ENCODE measurements around the gene PTPRN2. TPM values are rescaled to one million over a fixed set of nuclear protein-coding genes. Genes with fewer than 3 reads are reported as not detected.

Gene PTPRN2
- total and polyA plus RNA-seq, 9 of the 15 experiments (the other 6 are each of a cell fraction or from before 2014, with no cell fraction given), result not detected

DNA sequence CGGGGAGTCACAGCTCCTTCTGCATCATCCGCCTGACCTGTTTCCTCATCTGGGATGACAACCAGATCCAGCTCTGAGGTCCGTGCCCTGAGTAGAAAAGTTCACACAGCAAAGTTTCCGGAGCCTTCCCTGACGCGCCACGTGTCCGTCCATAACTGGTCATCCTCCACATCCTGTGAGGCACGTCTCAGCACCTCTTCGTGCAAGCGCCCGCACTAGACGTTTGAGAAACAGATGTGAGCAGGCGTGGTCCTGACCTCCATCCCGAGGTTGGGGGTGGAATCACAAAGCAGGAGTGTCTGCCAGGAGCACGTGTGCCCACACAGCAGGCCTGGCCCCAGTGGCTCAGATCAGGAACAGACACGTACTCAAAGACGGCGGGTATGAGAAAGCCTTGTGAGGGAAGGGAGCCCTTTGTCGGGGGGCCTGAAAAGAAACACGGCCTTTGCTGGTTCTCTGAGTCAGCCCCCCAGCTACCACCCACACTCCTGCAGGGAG is 730.0 kb downstream of the PTPRN2 start:
- WGBS (ENCODE audit: insufficient coverage, low coverage, missing lambda C conversion rate), result 2% methylated on average over 21 of the region's 21 CpGs
- Histone ChIP-seq H4K20me1 (replicated peaks; ENCODE audit: control insufficient read depth, insufficient read depth, low read length) (peaks cover 15% of the 10 kb centered on the region), H3K79me2 (ENCODE audit: control insufficient read depth, insufficient read depth, low read length) (no peaks in the 10 kb centered on the region), H3K27ac (ENCODE audit: extremely low read depth, low read depth, low read length) (no peak overlapping the region), H3K9ac (ENCODE audit: insufficient read depth in 1 of 2, low read depth in 2 of 2, low read length in 2 of 2) (no peak overlapping the region), H2AFZ (ENCODE audit: low read depth, low read length) (no peak overlapping the region), H3K4me3 (no peak overlapping the region), H3K9me1 (ENCODE audit: control insufficient read depth, insufficient read depth, low read length) (no peaks in the 10 kb centered on the region), H3K9me3 (replicated peaks; ENCODE audit: control insufficient read depth, insufficient read depth, low read depth, low read length) (no peaks in the 10 kb centered on the region), H3K4me1 (replicated peaks in 1 of 2; ENCODE audit: control insufficient read depth in 2 of 2, insufficient read depth in 2 of 2, low read length in 2 of 2) (peaks cover 0 to 13% of the 10 kb centered on the region in 2 experiments; a peak in 1 of 5 replicates), H3K36me3 (ENCODE audit: control insufficient read depth, insufficient read depth, low read length) (no peaks in the 10 kb centered on the region), H3K4me2 (ENCODE audit: insufficient read depth, low read length) (no peak overlapping the region), H3K27me3 (ENCODE audit: control insufficient read depth in 2 of 2, insufficient read depth in 2 of 2, low read length in 2 of 2) (peaks cover 61 to 71% of the 10 kb centered on the region in 2 experiments)
- DNase-seq (ENCODE audit: extremely low read depth in 1 of 4, low spot score in 3 of 4) (no peak), FAIRE-seq (no peak), ATAC-seq (no peak)
- TF ChIP-seq CBX3 (IDR thresholded peaks at IDR 0.05; ENCODE audit: borderline replicate concordance in 1 of 2, low read length in 2 of 2) (no peak), XRCC3 (IDR thresholded peaks at IDR 0.05) (no peak), TEAD1 (CRISPR knock-in tag; IDR thresholded peaks at IDR 0.05) (no peak), NR4A1 (CRISPR knock-in tag; IDR thresholded peaks at IDR 0.05) (no peak), NR4A1 (tag; IDR thresholded peaks at IDR 0.05) (no peak)
- TF ChIP-seq, protein P1, sequence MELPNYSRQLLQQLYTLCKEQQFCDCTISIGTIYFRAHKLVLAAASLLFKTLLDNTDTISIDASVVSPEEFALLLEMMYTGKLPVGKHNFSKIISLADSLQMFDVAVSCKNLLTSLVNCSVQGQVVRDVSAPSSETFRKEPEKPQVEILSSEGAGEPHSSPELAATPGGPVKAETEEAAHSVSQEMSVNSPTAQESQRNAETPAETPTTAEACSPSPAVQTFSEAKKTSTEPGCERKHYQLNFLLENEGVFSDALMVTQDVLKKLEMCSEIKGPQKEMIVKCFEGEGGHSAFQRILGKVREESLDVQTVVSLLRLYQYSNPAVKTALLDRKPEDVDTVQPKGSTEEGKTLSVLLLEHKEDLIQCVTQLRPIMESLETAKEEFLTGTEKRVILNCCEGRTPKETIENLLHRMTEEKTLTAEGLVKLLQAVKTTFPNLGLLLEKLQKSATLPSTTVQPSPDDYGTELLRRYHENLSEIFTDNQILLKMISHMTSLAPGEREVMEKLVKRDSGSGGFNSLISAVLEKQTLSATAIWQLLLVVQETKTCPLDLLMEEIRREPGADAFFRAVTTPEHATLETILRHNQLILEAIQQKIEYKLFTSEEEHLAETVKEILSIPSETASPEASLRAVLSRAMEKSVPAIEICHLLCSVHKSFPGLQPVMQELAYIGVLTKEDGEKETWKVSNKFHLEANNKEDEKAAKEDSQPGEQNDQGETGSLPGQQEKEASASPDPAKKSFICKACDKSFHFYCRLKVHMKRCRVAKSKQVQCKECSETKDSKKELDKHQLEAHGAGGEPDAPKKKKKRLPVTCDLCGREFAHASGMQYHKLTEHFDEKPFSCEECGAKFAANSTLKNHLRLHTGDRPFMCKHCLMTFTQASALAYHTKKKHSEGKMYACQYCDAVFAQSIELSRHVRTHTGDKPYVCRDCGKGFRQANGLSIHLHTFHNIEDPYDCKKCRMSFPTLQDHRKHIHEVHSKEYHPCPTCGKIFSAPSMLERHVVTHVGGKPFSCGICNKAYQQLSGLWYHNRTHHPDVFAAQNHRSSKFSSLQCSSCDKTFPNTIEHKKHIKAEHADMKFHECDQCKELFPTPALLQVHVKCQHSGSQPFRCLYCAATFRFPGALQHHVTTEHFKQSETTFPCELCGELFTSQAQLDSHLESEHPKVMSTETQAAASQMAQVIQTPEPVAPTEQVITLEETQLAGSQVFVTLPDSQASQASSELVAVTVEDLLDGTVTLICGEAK (IDR thresholded peaks at IDR 0.05), result no peak
- TF ChIP-seq, protein P1 (CRISPR knock-in tag; IDR thresholded peaks at IDR 0.05), result no peak
- TF ChIP-seq, protein P2, sequence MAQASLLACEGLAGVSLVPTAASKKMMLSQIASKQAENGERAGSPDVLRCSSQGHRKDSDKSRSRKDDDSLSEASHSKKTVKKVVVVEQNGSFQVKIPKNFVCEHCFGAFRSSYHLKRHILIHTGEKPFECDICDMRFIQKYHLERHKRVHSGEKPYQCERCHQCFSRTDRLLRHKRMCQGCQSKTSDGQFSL (CRISPR knock-in tag; IDR thresholded peaks at IDR 0.05), result no peak
- TF ChIP-seq, protein P2 (tag; IDR thresholded peaks at IDR 0.05), result no peak
- CTCF ChIA-PET (ENCODE audit: low intra/inter-chr PET ratio), result no interaction called here
- no TSS peak for BruUV-seq (replicated peaks)
- intact Hi-C loops (cut with micrococcal nuclease), result no loop called here
- in situ Hi-C loops (cut with MboI), result no loop called here
- POLR2A ChIA-PET, result no interaction called here
